OCI-LY1 (cell line): ENCODE measurements around the gene DHCR7.

ENCODE experiments used
- CTCF ChIP-seq: fragments of 200-600 bp; sonication (generic), shearing (Covaris generic); IDR thresholded peaks from 2 replicates; pipeline ENCODE4 v1.5.1; 2017; ENCODE audit warnings: mild to moderate bottlenecking, antibody characterized with exemption, low read length, moderate library complexity, mixed read lengths
- EZH2 ChIP-seq: fragments of 200-600 bp; sonication (generic), shearing (Covaris generic); IDR thresholded peaks from 2 replicates; pipeline ENCODE4 v1.8.0; 2017; ENCODE audit warnings: borderline replicate concordance, mixed run types, mild to moderate bottlenecking, antibody characterized with exemption, low read length, moderate library complexity, mixed read lengths

- TF ChIP-seq CTCF (no peak), EZH2 (no peak)
Observed at GRCh38 chr11:71491531-71491930, 43.3 kb upstream of the DHCR7 start.
